ENCODE measurements around the gene CAPN13.
"Not testable (repeated sequence)": the region's sequence is repeated elsewhere in the genome, so short reads cannot be mapped to it uniquely, and the experiment has no call there.

The CAPN13 gene

GRCh38 chr2:30701782-30702181 is 105.5 kb downstream of the CAPN13 start:
- H3K9me3 Mint-ChIP-seq = peaks cover 21% of the 10 kb centered on the region
- H3K4me1 Mint-ChIP-seq (ENCODE audit: low read depth) = no peaks in the 10 kb centered on the region
- H3K27ac Mint-ChIP-seq = no peak overlapping the region
- DNase-seq = no peak
- no peaks in the 10 kb centered on the region for H3K27me3 Mint-ChIP-seq
- H3K36me3 Mint-ChIP-seq (ENCODE audit: low read depth) = no peaks in the 10 kb centered on the region
- no peak overlapping the region for H3K4me3 Mint-ChIP-seq

GRCh38 chr2:30697242-30698103 is 109.8 kb downstream of the CAPN13 start:
- peaks cover 10% of the 10 kb centered on the region for H3K9me3 Mint-ChIP-seq
- not testable (repeated sequence) for DNase-seq; H3K27ac Mint-ChIP-seq; H3K36me3 Mint-ChIP-seq (ENCODE audit: low read depth); H3K4me1 Mint-ChIP-seq (ENCODE audit: low read depth); H3K27me3 Mint-ChIP-seq; H3K4me3 Mint-ChIP-seq

DNA sequence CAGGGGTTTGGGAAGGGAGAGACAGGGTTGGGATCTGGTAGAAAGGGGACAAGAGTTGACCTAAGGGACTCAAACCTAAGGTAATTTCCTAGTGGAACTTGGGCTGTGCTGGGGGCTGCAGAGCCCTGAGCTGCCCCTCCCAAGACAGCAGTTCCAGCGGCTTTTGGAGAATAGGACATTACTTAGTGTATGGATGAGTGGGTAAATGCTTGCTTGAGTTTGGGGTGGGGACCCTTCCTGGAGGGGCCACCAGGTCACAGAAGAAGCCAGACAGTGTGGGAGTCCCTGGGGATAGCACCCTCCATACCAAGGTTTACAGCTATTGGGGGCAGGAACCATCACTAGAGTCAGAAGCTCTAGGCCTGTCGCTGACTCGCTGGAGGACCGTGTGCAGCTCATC is 111.5 kb downstream of the CAPN13 start:
- H3K27ac Mint-ChIP-seq = no peak overlapping the region
- no peaks in the 10 kb centered on the region for H3K27me3 Mint-ChIP-seq
- H3K9me3 Mint-ChIP-seq = no peaks in the 10 kb centered on the region
- no peaks in the 10 kb centered on the region for H3K36me3 Mint-ChIP-seq (ENCODE audit: low read depth)
- no peak for DNase-seq
- H3K4me1 Mint-ChIP-seq (ENCODE audit: low read depth) = no peaks in the 10 kb centered on the region
- no peak overlapping the region for H3K4me3 Mint-ChIP-seq

GRCh38 chr2:30694286-30695055 is 112.8 kb downstream of the CAPN13 start:
- Mint-ChIP-seq H3K27me3 (no peaks in the 10 kb centered on the region), H3K27ac (no peak overlapping the region), H3K4me1 (ENCODE audit: low read depth) (no peaks in the 10 kb centered on the region), H3K4me3 (no peak overlapping the region), H3K9me3 (no peaks in the 10 kb centered on the region), H3K36me3 (ENCODE audit: low read depth) (no peaks in the 10 kb centered on the region)
- no peak for DNase-seq

DNA sequence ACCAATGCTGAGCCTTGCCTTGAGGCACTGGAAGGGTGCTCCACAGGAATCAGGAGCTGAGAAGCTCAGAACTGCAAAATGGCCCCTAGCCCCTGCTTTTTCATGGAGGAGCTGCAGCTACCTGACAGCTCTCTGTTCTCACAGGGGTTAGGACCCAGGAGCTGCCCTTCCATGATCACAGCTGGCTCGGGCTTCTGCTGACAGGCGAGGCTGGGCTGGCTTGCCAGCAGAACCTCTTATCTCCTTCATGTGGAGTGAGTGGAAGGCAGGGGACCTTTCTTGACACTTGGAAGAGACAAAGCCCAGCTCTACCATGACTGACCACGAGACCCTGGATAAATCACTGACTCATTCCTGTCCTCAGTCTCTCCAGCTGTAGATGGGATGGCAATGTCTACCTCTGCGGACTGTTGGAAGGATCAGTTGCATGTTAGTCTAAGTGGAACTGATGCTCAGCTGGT is 113.4 kb downstream of the CAPN13 start:
- DNase-seq = no peak
- Mint-ChIP-seq H3K4me3 (no peak overlapping the region), H3K4me1 (ENCODE audit: low read depth) (no peaks in the 10 kb centered on the region), H3K27ac (no peak overlapping the region), H3K9me3 (no peaks in the 10 kb centered on the region), H3K27me3 (no peaks in the 10 kb centered on the region), H3K36me3 (ENCODE audit: low read depth) (no peaks in the 10 kb centered on the region)

- Mint-ChIP-seq H3K36me3 (ENCODE audit: low read depth) (no peaks in the 10 kb centered on the region), H3K27me3 (no peaks in the 10 kb centered on the region), H3K9me3 (no peaks in the 10 kb centered on the region), H3K4me3 (no peak overlapping the region), H3K4me1 (ENCODE audit: low read depth) (no peaks in the 10 kb centered on the region), H3K27ac (no peak overlapping the region)
- no peak for DNase-seq
These were observed 114.4 kb downstream of the CAPN13 start for GRCh38 chr2:30692829-30693275.

GRCh38 chr2:30691948-30692828 is 115.1 kb downstream of the CAPN13 start:
- DNase-seq = no peak
- Mint-ChIP-seq H3K4me1 (ENCODE audit: low read depth) (no peaks in the 10 kb centered on the region), H3K4me3 (no peak overlapping the region), H3K27me3 (no peaks in the 10 kb centered on the region), H3K36me3 (ENCODE audit: low read depth) (no peaks in the 10 kb centered on the region), H3K9me3 (no peaks in the 10 kb centered on the region), H3K27ac (no peak overlapping the region)

- no peaks in the 10 kb centered on the region for H3K27me3 Mint-ChIP-seq
- no peak overlapping the region for H3K27ac Mint-ChIP-seq
- DNase-seq = no peak
- H3K4me1 Mint-ChIP-seq (ENCODE audit: low read depth) = no peaks in the 10 kb centered on the region
- no peaks in the 10 kb centered on the region for H3K9me3 Mint-ChIP-seq
- H3K4me3 Mint-ChIP-seq = no peak overlapping the region
- H3K36me3 Mint-ChIP-seq (ENCODE audit: low read depth) = no peaks in the 10 kb centered on the region
These were observed 115.9 kb downstream of the CAPN13 start for GRCh38 chr2:30691091-30691947.

DNA sequence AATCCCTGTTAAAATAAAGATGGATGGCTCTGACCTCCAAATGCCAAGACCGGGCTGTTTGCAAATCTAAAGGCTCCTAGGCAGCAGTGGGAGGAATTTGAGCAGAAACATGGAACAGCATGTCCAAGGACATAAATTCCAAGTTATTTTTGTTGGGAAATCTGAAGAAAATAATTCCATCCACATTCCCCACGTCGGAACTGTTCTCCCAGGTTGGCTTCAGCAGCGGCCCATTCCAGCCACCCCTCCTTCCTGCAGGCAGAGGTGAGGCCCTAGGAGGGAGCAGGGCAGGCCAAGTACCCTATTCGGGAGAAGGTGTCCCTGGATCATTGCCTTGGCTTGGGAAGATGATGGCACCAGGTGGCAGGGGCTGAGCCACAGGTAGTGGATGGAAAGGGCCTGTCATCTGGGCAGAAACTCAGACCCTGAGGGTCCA is 117.1 kb downstream of the CAPN13 start:
- H3K4me1 Mint-ChIP-seq (ENCODE audit: low read depth) = no peaks in the 10 kb centered on the region
- no peaks in the 10 kb centered on the region for H3K36me3 Mint-ChIP-seq (ENCODE audit: low read depth)
- no peaks in the 10 kb centered on the region for H3K27me3 Mint-ChIP-seq
- H3K4me3 Mint-ChIP-seq = no peak overlapping the region
- H3K27ac Mint-ChIP-seq = no peak overlapping the region
- no peak for DNase-seq
- no peaks in the 10 kb centered on the region for H3K9me3 Mint-ChIP-seq

DNA sequence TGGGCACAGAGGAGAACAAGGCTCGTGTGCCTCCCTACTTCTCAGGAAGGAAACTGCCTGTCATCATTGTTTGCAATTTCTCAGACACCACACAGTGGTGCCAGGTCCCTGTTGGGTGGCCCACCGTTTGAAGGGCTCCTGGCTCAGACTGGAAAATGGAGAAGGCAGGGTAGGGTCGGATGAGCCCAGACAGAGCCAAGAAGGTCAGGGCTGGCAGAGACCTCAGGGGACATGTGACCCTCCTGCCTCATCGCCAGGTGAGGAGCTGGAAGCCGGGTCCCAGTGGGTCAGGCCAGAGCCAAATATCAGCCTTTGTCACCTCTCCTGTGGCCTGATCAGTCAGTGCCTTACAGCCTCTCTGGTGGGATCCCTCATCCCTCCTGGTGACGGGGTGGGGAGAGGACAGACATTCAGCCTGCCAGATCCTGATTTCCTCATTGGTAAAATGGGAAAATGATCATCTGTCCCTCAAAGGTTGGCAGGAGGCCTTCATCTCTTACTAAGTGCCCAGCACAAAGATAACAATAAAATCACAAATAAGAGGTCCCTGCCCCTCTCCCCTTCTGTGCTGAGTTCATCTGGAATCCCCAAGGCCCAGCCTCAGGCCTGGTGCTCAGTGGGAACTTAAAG is 117.6 kb downstream of the CAPN13 start:
- no peak for DNase-seq
- Mint-ChIP-seq H3K4me3 (no peak overlapping the region), H3K27ac (no peak overlapping the region), H3K4me1 (ENCODE audit: low read depth) (no peaks in the 10 kb centered on the region), H3K36me3 (ENCODE audit: low read depth) (no peaks in the 10 kb centered on the region), H3K9me3 (no peaks in the 10 kb centered on the region), H3K27me3 (no peaks in the 10 kb centered on the region)

GRCh38 chr2:30688956-30689401 is 118.3 kb downstream of the CAPN13 start:
- no peak overlapping the region for H3K4me3 Mint-ChIP-seq
- DNase-seq = no peak
- no peaks in the 10 kb centered on the region for H3K27me3 Mint-ChIP-seq
- H3K9me3 Mint-ChIP-seq = no peaks in the 10 kb centered on the region
- no peaks in the 10 kb centered on the region for H3K4me1 Mint-ChIP-seq (ENCODE audit: low read depth)
- no peaks in the 10 kb centered on the region for H3K36me3 Mint-ChIP-seq (ENCODE audit: low read depth)
- H3K27ac Mint-ChIP-seq = no peak overlapping the region

- Mint-ChIP-seq H3K9me3 (no peaks in the 10 kb centered on the region), H3K27ac (no peak overlapping the region), H3K4me1 (ENCODE audit: low read depth) (no peaks in the 10 kb centered on the region), H3K4me3 (no peak overlapping the region), H3K36me3 (ENCODE audit: low read depth) (no peaks in the 10 kb centered on the region), H3K27me3 (no peaks in the 10 kb centered on the region)
- no peak for DNase-seq
These were observed 120.6 kb downstream of the CAPN13 start for GRCh38 chr2:30686669-30687068.

DNA sequence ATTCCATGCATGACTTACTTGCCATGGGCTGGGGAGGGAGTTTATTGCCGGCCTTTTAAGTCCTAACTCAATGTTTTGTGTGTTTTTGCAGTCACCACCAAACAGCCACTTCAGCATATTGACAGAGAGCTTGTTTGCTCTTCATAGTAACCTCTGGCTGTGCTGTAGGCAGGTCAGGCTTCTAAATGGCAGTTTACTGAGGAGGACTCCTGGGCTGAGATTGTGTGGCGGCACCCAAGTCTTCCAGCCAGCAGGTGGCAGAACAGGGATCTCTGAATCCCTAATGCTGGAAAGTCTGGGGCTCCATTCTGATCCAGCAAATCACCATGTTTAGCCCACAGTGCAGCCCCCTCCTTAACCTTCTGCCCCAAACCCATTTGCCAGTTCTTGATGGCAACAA is 121.2 kb downstream of the CAPN13 start:
- Mint-ChIP-seq H3K4me1 (ENCODE audit: low read depth) (no peaks in the 10 kb centered on the region), H3K27ac (no peak overlapping the region), H3K4me3 (no peak overlapping the region), H3K9me3 (no peaks in the 10 kb centered on the region), H3K27me3 (no peaks in the 10 kb centered on the region), H3K36me3 (ENCODE audit: low read depth) (no peaks in the 10 kb centered on the region)
- no peak for DNase-seq

Data from activated T-cell treated with anti-CD3 and anti-CD28 coated beads, Interleukin-2, amount 50 U/mL, for 24 hours (primary cell).